Keratinocyte (primary cell): Measurements from ENCODE around the gene KRTAP4-11. TPM values are rescaled to one million over a fixed set of nuclear protein-coding genes. Genes with fewer than 3 reads are reported as not detected.

ENCODE experiments used
- DNase-seq: peaks from one replicate; pipeline ENCODE4 v3.0.0-alpha.2; 2011; ENCODE audit warnings: low read depth, missing footprints, low spot score
- FAIRE-seq: peaks from 2 replicates; lab custom pipeline; 2011; peaks lifted over from hg19 to GRCh38; lab: Jason Lieb, UNC
- H2AFZ ChIP-seq: 2 replicates; pipeline ENCODE4 v1.6.0; 2012; ENCODE audit warnings: low read length, control low read depth, inconsistent platforms; ENCODE audit not compliant: control insufficient read depth
- H3K27ac ChIP-seq: 2 replicates; pipeline ENCODE4 v1.5.1; 2011; ENCODE audit warnings: low read length; ENCODE audit not compliant: control insufficient read depth, insufficient read depth
- H3K27me3 ChIP-seq: 3 replicates; pipeline ENCODE4 v1.6.0; 2011; ENCODE audit warnings: low read length; ENCODE audit not compliant: control insufficient read depth, insufficient read depth; ENCODE audit errors: extremely low read depth
- H3K36me3 ChIP-seq, 2 experiments: 2 replicates in 1 of 2; 3 replicates in 1 of 2; pipeline ENCODE4 v1.5.1; 2011; ENCODE audit warnings: low read length in 2 of 2, mild to moderate bottlenecking in 1 of 2; ENCODE audit not compliant: control insufficient read depth in 2 of 2, insufficient read depth in 2 of 2; ENCODE audit errors: extremely low read depth in 1 of 2
- H3K4me1 ChIP-seq: 3 replicates; pipeline ENCODE4 v1.5.1; 2011; ENCODE audit warnings: low read length; ENCODE audit not compliant: control insufficient read depth, insufficient read depth; ENCODE audit errors: extremely low read depth
- H3K4me2 ChIP-seq: 3 replicates; pipeline ENCODE4 v1.6.0; 2011; ENCODE audit warnings: low read depth, low read length; ENCODE audit not compliant: control insufficient read depth, insufficient read depth; ENCODE audit errors: extremely low read depth
- H3K4me3 ChIP-seq, 3 experiments: fragments of 200-600 bp in 1 of 3; sonication (generic) in 1 of 3; 2 replicates in 2 of 3; 3 replicates in 1 of 3; pipeline ENCODE4 v1.5.1; 2011 to 2016; ENCODE audit warnings: low read length in 3 of 3, mild to moderate bottlenecking in 3 of 3, control low read depth in 2 of 3, inconsistent platforms in 1 of 3, low read depth in 1 of 3, mixed read lengths in 1 of 3, mixed run types in 1 of 3, moderate library complexity in 1 of 3; ENCODE audit not compliant: control insufficient read depth in 2 of 3, insufficient read depth in 2 of 3; ENCODE audit errors: extremely low read depth in 1 of 3
- H3K79me2 ChIP-seq: 2 replicates; pipeline ENCODE4 v1.6.0; 2012; ENCODE audit warnings: low read length; ENCODE audit not compliant: control insufficient read depth, insufficient read depth
- H3K9ac ChIP-seq: 3 replicates; pipeline ENCODE4 v1.6.0; 2011; ENCODE audit warnings: low read length; ENCODE audit not compliant: control insufficient read depth, insufficient read depth; ENCODE audit errors: extremely low read depth
- H3K9me1 ChIP-seq: 3 replicates; pipeline ENCODE4 v1.6.0; 2011; ENCODE audit warnings: low read length; ENCODE audit not compliant: control insufficient read depth, insufficient read depth; ENCODE audit errors: extremely low read depth
- H3K9me3 ChIP-seq: 2 replicates; pipeline ENCODE4 v1.5.1; 2012; ENCODE audit warnings: low read depth, low read length; ENCODE audit not compliant: control insufficient read depth
- H4K20me1 ChIP-seq: 3 replicates; pipeline ENCODE4 v1.6.0; 2011; ENCODE audit warnings: low read length; ENCODE audit not compliant: control insufficient read depth, insufficient read depth; ENCODE audit errors: extremely low read depth
- CTCF ChIP-seq, 3 experiments: IDR thresholded peaks in 1 of 3; conservative IDR thresholded peaks in 1 of 3; optimal IDR thresholded peaks in 1 of 3; 2 replicates in 2 of 3; 3 replicates in 1 of 3; pipeline versions ENCODE3 to v1.5.1; 2011; ENCODE audit warnings: low read length in 3 of 3, mild to moderate bottlenecking in 3 of 3, moderate library complexity in 2 of 3, control low read depth in 1 of 3, inconsistent platforms in 1 of 3; ENCODE audit not compliant: insufficient read depth in 2 of 3; ENCODE audit errors: extremely low read depth in 1 of 3
- EZH2 ChIP-seq: IDR thresholded peaks from one replicate; pipeline ENCODE4 v1.6.1; 2012; ENCODE audit warnings: inconsistent platforms, mild to moderate bottlenecking, low read length, moderate library complexity
- dilution Hi-C: fragments of 300-500 bp; cut with MboI; formaldehyde crosslinking; loops from one replicate; pipeline ENCODE4 v1.7.0; 2020; ENCODE audit warnings: low sequenced_read_pairs; ENCODE audit not compliant: extremely low pct_ligation_motif_present
- polyA plus RNA-seq, 5 experiments: library from polyadenylated mRNA; depleted of rRNA in 3 of 5; stranded (reverse) in 3 of 5; stranded (forward) in 1 of 5; unstranded in 1 of 5; fragments of >200 nt; gene quantifications; 1 replicate in 1 of 5; 2 replicates in 3 of 5; 3 replicates in 1 of 5; pipeline versions ENCODE4 v1.2.1 to v1.2.3, GENCODE V29; 2011 to 2012; ENCODE audit warnings: missing spikeins in 2 of 5, low read depth in 1 of 5, low replicate concordance in 1 of 5

KRTAP4-11 gene
- polyA plus RNA-seq, 1 donor (not counting 4 experiments of a cell fraction or from before 2014, with no cell fraction given): not detected

DNA sequence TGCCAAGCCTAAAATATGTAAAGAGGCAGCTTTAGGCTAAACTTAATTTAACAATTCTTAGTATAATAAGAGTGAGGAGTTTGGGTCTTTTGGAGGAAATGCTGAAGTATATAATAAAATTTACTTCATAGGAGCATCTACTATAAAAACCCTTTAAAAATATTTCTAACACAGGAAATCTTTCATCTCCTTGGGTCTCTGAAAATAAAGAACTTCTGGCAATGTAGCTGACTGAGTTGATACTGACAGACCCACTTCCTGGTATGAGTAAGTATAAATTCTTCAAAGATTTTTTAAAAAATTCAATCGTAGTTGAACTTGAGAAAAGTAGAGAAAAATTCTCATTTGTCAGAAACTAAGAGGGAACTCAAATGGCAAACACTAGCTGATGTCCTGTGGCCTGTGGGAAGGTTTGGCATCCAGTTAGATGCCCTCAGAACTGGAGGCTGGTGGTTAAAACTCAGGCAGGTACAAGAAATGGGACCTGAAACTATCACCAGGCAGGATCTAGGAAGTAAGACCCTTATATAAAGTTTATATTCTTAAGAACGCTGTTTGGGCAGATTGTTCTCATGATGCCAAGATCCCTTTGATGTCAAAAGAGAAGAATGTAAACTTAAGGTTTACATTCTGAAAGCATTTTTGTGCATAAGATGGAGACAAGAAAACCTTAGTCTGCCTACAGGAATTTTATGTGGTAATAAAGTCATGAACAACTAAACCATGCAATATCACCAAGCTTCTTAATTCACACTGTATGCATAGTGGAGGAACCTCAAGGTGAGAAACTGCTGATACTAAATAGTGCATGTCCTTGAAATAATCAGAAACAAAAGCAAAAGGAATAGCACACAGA is 15.9 kb upstream of the KRTAP4-11 start:
- no peaks in the 10 kb centered on the region for H3K9me1 ChIP-seq
- no peak for FAIRE-seq
- no peak for DNase-seq
- H2AFZ ChIP-seq: peak overlapping the region; percentile 1
- no peaks in the 10 kb centered on the region for H3K79me2 ChIP-seq
- no peaks in the 10 kb centered on the region for H3K9me3 ChIP-seq
- H3K36me3 ChIP-seq: no peaks in the 10 kb centered on the region
- TF ChIP-seq CTCF (optimal IDR thresholded peaks at IDR 0.05 in 1 of 3, IDR thresholded peaks at IDR 0.05 in 1 of 3, conservative IDR thresholded peaks at IDR 0.05 in 1 of 3; ENCODE audit: extremely low read depth in 1 of 3, insufficient read depth in 2 of 3, low read length in 3 of 3) (no peak), EZH2 (no peak)
- H3K4me1 ChIP-seq: peaks cover 30% of the 10 kb centered on the region
- H3K9ac ChIP-seq: no peak overlapping the region
- no peaks in the 10 kb centered on the region for H4K20me1 ChIP-seq
- no peaks in the 10 kb centered on the region for H3K27me3 ChIP-seq
- no peak overlapping the region for H3K4me2 ChIP-seq
- H3K27ac ChIP-seq: no peak overlapping the region
- dilution Hi-C loops: no loop called here
- H3K4me3 ChIP-seq: no peak overlapping the region

DNA sequence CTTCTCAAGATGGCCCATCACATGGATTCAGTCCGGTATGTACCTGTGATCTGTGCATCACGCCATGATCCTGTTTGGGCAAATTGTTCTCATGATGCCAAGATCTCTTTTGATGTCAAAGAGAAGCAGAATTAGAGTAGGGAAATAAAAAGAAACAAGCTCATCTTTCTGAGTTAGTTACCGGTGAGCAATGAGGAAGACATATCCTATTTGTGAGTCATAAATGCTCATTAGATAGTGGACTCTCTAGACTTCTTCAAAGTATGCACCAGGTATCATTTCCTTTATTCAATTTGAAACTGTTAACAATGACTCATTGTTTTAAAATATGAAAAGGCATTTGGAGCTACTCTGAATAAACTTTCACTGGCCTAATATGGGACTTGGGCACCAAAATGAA is 13.8 kb upstream of the KRTAP4-11 start:
- H3K9me1 ChIP-seq: no peaks in the 10 kb centered on the region
- no peaks in the 10 kb centered on the region for H3K27me3 ChIP-seq
- H4K20me1 ChIP-seq: no peaks in the 10 kb centered on the region
- peak overlapping the region; percentile 72 for H2AFZ ChIP-seq
- no peaks in the 10 kb centered on the region for H3K36me3 ChIP-seq
- H3K4me2 ChIP-seq: peak overlapping the region; percentile 53
- dilution Hi-C loops: no loop called here
- FAIRE-seq (peak; percentile 98), DNase-seq (peak; percentile 48)
- no peak overlapping the region for H3K4me3 ChIP-seq
- peaks cover 30% of the 10 kb centered on the region for H3K4me1 ChIP-seq
- no peaks in the 10 kb centered on the region for H3K9me3 ChIP-seq
- H3K79me2 ChIP-seq: no peaks in the 10 kb centered on the region
- H3K27ac ChIP-seq: peak overlapping the region; percentile 74
- no peak overlapping the region for H3K9ac ChIP-seq
- TF ChIP-seq EZH2 (no peak), CTCF (optimal IDR thresholded peaks at IDR 0.05 in 1 of 3, IDR thresholded peaks at IDR 0.05 in 1 of 3, conservative IDR thresholded peaks at IDR 0.05 in 1 of 3; ENCODE audit: extremely low read depth in 1 of 3, insufficient read depth in 2 of 3, low read length in 3 of 3) (no peak)
